ENCODE results near the gene TSFM.

- TF ChIP-seq POLR2A (IDR thresholded peaks at IDR 0.05): no peak
- TF ChIP-seq CTCF (IDR thresholded peaks at IDR 0.05): no peak
- no peak for TF ChIP-seq EP300 (IDR thresholded peaks at IDR 0.05)
Measured at GRCh38 chr12:57802607-57803006, 20.0 kb downstream of the TSFM start.

Measured in suprapubic skin (tissue), 3 donors.